Amniotic stem cell (primary cell): ENCODE results near the gene AFG3L2.
A peak's percentile ranks its signal among the peaks of the same experiment; 100 is the strongest.
"Not testable (repeated sequence)": the region's sequence is repeated elsewhere in the genome, so short reads cannot be mapped to it uniquely, and the experiment has no call there.

Experiments used
- DNase-seq: peaks from one replicate; lab custom pipeline; 2025; lab: John Stamatoyannopoulos, UW

The AFG3L2 gene

GRCh38 chr18:12397254-12397653 is 20.2 kb upstream of the AFG3L2 start:
- no peak for DNase-seq

DNA sequence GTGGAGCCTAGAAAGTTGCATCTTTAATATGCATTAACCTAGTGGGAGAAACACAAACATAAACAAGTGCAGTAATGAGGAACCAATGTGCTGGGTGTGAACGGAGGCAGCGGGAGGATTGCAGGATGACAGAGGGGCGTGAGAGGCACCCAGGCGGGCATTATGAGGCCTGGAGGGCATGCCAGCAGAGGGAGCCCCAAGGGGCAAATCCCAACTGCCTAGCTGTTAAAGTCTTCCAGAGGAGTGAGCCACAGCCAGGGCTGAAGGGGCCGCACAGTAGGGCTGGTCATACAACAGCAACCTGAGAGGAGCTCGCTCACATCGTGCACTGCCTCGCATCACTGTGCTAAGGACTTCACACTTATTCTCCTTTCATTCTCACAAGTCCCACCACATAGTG is 17.4 kb upstream of the AFG3L2 start:
- no peak for DNase-seq

GRCh38 chr18:12393998-12394397 is 17.0 kb upstream of the AFG3L2 start:
- DNase-seq, result no peak

GRCh38 chr18:12393510-12393909 is 16.5 kb upstream of the AFG3L2 start:
- no peak for DNase-seq

- DNase-seq, result peak; percentile 72
Measured at GRCh38 chr18:12391487-12392165, 14.6 kb upstream of the AFG3L2 start.

- no peak for DNase-seq
Measured at GRCh38 chr18:12388442-12388841, 11.4 kb upstream of the AFG3L2 start.

DNA sequence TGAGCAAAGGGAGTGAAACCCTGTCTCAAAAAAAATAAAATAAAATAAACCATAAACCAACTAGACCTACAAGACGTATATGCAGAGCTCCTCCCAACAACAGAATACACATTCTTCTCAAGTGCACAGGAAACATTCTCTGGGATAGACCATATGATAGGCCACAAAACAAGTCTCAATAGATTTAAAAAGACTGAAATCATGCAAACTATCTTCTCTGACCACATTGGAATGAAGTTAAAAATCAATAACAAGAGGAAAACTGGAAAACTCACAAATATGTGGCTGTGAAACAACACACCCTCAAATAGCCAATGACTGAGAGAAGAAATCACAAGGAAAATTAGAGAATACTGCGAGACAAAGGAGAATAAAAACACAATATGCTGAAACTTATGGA is 7.2 kb upstream of the AFG3L2 start:
- no peak for DNase-seq

GRCh38 chr18:12383759-12384158 is 6.7 kb upstream of the AFG3L2 start:
- DNase-seq, result not testable (repeated sequence)

GRCh38 chr18:12382221-12382814 is 5.3 kb upstream of the AFG3L2 start:
- not testable (repeated sequence) for DNase-seq

GRCh38 chr18:12378198-12378558 is 1.2 kb upstream of the AFG3L2 start:
- DNase-seq, result not testable (repeated sequence)

DNA sequence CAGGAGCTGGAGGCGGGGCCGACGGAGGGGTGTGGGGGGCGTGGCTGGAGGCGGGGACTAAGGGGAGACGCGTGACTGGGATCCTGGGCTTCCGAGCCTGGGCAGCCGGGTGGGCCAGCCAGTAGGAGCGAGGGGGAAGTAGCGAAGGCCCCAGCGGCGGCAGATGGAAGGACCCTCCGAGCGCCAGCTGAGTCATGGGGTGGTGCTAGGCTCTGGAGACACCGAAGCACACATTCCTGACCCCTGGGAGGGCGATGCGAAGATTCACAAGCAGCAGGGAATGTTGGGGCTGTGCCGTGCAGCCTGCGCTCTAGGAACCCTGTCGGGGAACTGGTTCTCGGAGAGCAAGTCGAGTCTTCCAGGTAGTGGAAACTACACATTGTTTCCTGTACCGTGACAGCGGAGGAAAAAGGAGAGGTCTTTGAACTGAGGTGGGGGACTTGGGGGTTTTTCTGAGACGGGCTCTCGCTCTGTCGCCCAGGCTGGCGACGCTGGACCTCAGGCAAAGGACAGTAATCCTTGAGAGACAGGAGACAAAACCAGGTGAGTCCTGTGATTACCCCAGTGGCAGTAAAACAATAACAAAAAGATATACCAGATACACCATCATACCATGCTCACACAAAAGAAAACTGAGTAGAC is 650 bp upstream of the AFG3L2 start:
- DNase-seq, result no peak

DNA sequence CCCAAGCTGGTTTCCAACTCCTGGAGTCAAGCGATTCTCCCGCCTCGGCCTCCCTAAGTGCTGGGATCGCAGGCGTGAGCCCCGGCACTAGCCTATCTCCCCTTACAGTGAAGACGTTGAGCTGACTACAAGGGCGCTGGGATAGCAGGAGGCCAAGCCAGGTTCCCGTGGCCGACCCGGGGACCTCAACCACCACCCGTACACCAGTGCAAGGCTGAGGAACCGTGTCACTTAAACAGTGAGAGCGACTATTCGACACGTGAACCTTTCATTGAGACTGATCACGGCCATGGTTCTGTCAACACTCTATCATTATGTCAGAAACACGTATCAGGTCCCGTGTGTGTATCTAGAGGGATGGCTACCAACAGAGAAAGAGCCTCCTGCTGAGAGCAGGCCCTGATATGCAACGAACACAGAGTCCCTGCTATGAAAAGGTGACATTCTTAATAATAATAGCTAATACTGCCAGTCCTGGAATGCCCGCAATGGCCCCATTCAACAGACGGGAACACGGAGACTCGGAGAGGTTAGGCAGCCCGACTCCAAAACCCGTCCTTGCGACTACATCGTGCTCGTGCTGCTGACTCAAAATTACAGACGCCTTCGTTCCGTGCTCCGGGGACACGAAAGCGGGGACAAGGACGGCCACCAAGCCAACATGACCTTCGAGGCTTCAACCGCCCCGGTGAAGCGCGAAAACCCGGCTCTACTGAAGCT is 833 bp downstream of the AFG3L2 start:
- DNase-seq, result no peak

- DNase-seq, result no peak
Measured at GRCh38 chr18:12374401-12374800, 2.6 kb downstream of the AFG3L2 start.

GRCh38 chr18:12373771-12374116 is 3.3 kb downstream of the AFG3L2 start:
- DNase-seq, result no peak

DNA sequence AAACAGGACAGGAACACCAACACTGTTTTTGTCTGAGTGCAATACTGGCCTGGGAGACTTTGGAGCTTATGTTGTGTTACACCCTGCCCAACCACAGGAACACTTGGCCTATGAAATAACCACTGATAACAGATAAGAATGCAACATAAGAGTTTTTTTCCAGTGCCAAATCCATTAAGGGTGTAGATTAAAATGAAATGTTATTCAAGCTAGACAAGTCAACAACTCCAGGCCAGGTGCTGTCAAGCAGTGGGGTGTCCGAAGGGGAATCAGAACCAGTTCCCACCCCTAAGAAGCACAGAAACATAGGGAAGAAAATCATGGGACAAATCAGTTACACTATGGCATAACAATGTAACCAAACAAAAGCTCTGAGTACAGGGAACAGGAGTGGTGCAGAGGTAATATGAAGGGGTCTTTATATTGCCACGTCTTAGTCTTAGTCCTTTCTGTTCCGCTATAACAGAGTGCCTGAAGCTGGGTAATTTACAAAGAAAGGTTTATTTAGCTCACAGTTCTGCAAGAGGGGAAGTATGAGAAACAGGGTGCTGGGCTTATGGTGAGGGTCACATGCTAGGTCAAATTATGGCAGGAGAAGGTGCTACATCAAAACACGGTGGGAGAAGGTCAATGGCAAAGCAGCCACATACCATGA is 3.8 kb downstream of the AFG3L2 start:
- DNase-seq, result no peak

DNA sequence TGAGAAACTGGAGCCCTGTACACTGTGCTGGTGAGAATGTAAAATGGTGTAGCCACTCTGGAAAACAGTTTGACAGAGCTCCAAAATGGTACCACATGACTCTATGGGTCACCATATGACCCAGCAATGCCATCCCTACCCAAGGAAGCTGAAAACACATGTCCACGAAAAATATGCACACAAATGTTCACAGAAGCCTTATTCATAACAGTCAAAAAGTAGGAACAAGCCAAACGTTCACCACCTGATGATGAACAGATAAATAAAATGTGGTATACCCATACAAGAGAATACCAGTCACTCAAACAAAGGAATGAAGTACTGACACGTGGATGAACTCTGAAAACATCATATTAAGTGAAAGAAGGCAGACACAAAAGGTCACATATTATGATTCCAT is 4.6 kb downstream of the AFG3L2 start:
- DNase-seq, result no peak

- no peak for DNase-seq
Measured at GRCh38 chr18:12371590-12371989, 5.4 kb downstream of the AFG3L2 start.

DNA sequence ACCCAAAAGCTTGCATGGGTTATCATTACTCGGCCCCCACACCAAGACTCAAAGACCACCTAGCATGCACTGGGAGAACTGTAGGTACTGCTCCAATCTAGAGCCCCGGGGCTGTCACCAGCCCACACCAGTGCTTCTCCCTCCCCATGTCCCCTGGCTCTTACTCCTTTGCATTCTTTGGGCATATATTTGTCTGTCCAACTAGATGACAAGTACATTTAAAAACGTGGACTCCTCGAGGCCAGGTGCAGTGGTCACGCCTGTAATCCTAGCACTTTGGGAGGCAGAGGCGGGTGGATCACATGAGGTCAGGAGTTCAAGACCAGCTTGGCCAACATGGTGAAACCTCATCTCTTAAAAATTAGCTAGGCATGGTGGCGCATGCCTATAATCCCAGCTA is 7.8 kb downstream of the AFG3L2 start:
- no peak for DNase-seq

DNA sequence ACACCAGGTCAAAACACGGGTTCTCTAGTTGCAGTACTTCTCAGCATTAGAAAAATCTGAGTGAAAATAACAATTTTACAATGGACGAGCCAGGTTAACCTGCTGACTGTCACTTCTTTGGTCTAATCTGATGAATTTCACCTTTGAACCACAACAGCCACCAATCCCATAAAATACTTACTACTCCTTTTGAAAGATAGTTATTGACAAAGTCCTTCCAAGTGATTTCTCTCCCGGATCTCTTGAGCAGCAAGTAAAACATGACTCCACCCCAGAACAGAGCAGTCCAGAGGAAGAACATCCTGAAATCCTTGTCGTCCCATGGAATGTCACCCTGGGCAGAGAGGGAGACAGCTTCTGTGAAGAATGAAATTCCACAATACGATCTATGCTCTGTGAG is 10.2 kb downstream of the AFG3L2 start:
- DNase-seq, result no peak

GRCh38 chr18:12366379-12366778 is 10.6 kb downstream of the AFG3L2 start:
- no peak for DNase-seq

- no peak for DNase-seq
Measured at GRCh38 chr18:12362473-12363174, 14.4 kb downstream of the AFG3L2 start.
